Loucy (cell line): ENCODE results near the gene SRPRB.
"Not testable (repeated sequence)": the region's sequence is repeated elsewhere in the genome, so short reads cannot be mapped to it uniquely, and the experiment has no call there.

Experiments
- H2AFZ ChIP-seq: fragments of 200-600 bp; sonication (generic); 2 replicates; pipeline ENCODE4 v1.6.0; 2016; ENCODE audit warnings: antibody characterized with exemption, mild to moderate bottlenecking, low read length, moderate library complexity
- H3F3A ChIP-seq: fragments of 200-600 bp; 2 replicates; pipeline ENCODE4 v1.6.0; 2016; ENCODE audit warnings: antibody characterized with exemption, low read depth, mild to moderate bottlenecking
- H3K27me3 ChIP-seq: fragments of 200-600 bp; sonication (generic); 2 replicates; pipeline ENCODE4 v1.6.1; 2014; ENCODE audit warnings: low read length, mild to moderate bottlenecking; ENCODE audit not compliant: insufficient read depth, poor library complexity, severe bottlenecking
- H3K36me3 ChIP-seq: fragments of 200-600 bp; sonication (generic); 2 replicates; pipeline ENCODE4 v1.6.1; 2016; ENCODE audit warnings: low read length; ENCODE audit not compliant: insufficient read depth
- H3K4me1 ChIP-seq: fragments of 200-600 bp; sonication (generic); 2 replicates; pipeline ENCODE4 v1.5.1; 2014; ENCODE audit warnings: low read length, mild to moderate bottlenecking; ENCODE audit not compliant: insufficient read depth, poor library complexity, severe bottlenecking
- H3K4me2 ChIP-seq: fragments of 200-600 bp; sonication (generic); 2 replicates; pipeline ENCODE4 v1.6.0; 2014; ENCODE audit warnings: antibody characterized with exemption, low read length, low read depth, mild to moderate bottlenecking; ENCODE audit not compliant: poor library complexity, severe bottlenecking
- H3K4me3 ChIP-seq: fragments of 200-600 bp; sonication (generic); 2 replicates; pipeline ENCODE4 v1.5.1; 2014; ENCODE audit warnings: low read length, mild to moderate bottlenecking, mixed read lengths; ENCODE audit not compliant: poor library complexity, severe bottlenecking
- H3K79me2 ChIP-seq: fragments of 200-600 bp; sonication (generic); 2 replicates; pipeline ENCODE4 v1.6.1; 2014; ENCODE audit warnings: low read length; ENCODE audit not compliant: insufficient read depth
- H3K9ac ChIP-seq: fragments of 200-600 bp; sonication (generic); 2 replicates; pipeline ENCODE4 v1.6.0; 2014; ENCODE audit warnings: mild to moderate bottlenecking, low read depth, low read length, moderate library complexity; ENCODE audit not compliant: poor library complexity, severe bottlenecking
- H3K9me2 ChIP-seq: fragments of 200-600 bp; sonication (generic); replicated peaks from 2 replicates; pipeline ENCODE4 v1.6.1; 2016; ENCODE audit warnings: low read depth, low read length, mixed read lengths
- H3K9me3 ChIP-seq: fragments of 200-600 bp; sonication (generic); 2 replicates; pipeline ENCODE4 v1.6.1; 2014; ENCODE audit warnings: mild to moderate bottlenecking, antibody characterized with exemption, low read length, low read depth; ENCODE audit not compliant: insufficient read depth
- H4K20me1 ChIP-seq: fragments of 200-600 bp; sonication (generic); 2 replicates; pipeline ENCODE4 v1.6.0; 2014; ENCODE audit warnings: antibody characterized with exemption, low read length, mild to moderate bottlenecking; ENCODE audit not compliant: insufficient read depth, poor library complexity, severe bottlenecking
- CTCF ChIP-seq: fragments of 200-600 bp; sonication (generic); conservative IDR thresholded peaks from 2 replicates; pipeline ENCODE4 v1.5.1; 2014; ENCODE audit warnings: mild to moderate bottlenecking, antibody characterized with exemption, low read length
- EZH2phosphoT487 ChIP-seq: fragments of 200-600 bp; IDR thresholded peaks from 2 replicates; pipeline ENCODE4 v1.6.1; 2018; ENCODE audit warnings: antibody characterized with exemption, mild to moderate bottlenecking, moderate library complexity, borderline replicate concordance

Gene SRPRB

GRCh38 chr3:133779626-133780203, 25.9 kb upstream of the SRPRB start:
- H3K9me2 ChIP-seq = no peaks in the 10 kb centered on the region
- H3K79me2 ChIP-seq = no peaks in the 10 kb centered on the region
- no peaks in the 10 kb centered on the region for H4K20me1 ChIP-seq
- H3K4me3 ChIP-seq = no peak overlapping the region
- H3K4me2 ChIP-seq = no peak overlapping the region
- no peaks in the 10 kb centered on the region for H3K36me3 ChIP-seq
- H2AFZ ChIP-seq = no peak overlapping the region
- no peaks in the 10 kb centered on the region for H3F3A ChIP-seq
- no peaks in the 10 kb centered on the region for H3K4me1 ChIP-seq
- H3K9me3 ChIP-seq = no peaks in the 10 kb centered on the region
- TF ChIP-seq CTCF = no peak
- TF ChIP-seq EZH2phosphoT487 = no peak
- no peak overlapping the region for H3K9ac ChIP-seq
- no peaks in the 10 kb centered on the region for H3K27me3 ChIP-seq

- not testable (repeated sequence) for H3K9me3 ChIP-seq, H4K20me1 ChIP-seq, H3K4me2 ChIP-seq, H3K79me2 ChIP-seq, H3K9me2 ChIP-seq, H3K36me3 ChIP-seq, H3K4me1 ChIP-seq, H3K4me3 ChIP-seq, H2AFZ ChIP-seq, H3K9ac ChIP-seq, H3K27me3 ChIP-seq, H3F3A ChIP-seq
These were observed 24.9 kb upstream of the SRPRB start for GRCh38 chr3:133780756-133781155.

GRCh38 chr3:133781570-133781969, 24.0 kb upstream of the SRPRB start:
- H3K36me3 ChIP-seq = no peaks in the 10 kb centered on the region
- TF ChIP-seq EZH2phosphoT487 = no peak
- TF ChIP-seq CTCF = no peak
- H4K20me1 ChIP-seq = no peaks in the 10 kb centered on the region
- no peak overlapping the region for H3K9ac ChIP-seq
- H3K4me1 ChIP-seq = no peaks in the 10 kb centered on the region
- no peaks in the 10 kb centered on the region for H3K79me2 ChIP-seq
- H3K9me3 ChIP-seq = no peaks in the 10 kb centered on the region
- H3K4me3 ChIP-seq = no peak overlapping the region
- H3F3A ChIP-seq = no peaks in the 10 kb centered on the region
- no peaks in the 10 kb centered on the region for H3K9me2 ChIP-seq
- no peaks in the 10 kb centered on the region for H3K27me3 ChIP-seq
- no peak overlapping the region for H3K4me2 ChIP-seq
- H2AFZ ChIP-seq = no peak overlapping the region

- Histone ChIP-seq H3K9me3 (no peaks in the 10 kb centered on the region), H3K9ac (no peak overlapping the region), H3K4me1 (no peaks in the 10 kb centered on the region), H3K79me2 (no peaks in the 10 kb centered on the region), H3K27me3 (no peaks in the 10 kb centered on the region), H3K9me2 (no peaks in the 10 kb centered on the region), H4K20me1 (no peaks in the 10 kb centered on the region), H2AFZ (no peak overlapping the region), H3K36me3 (no peaks in the 10 kb centered on the region), H3F3A (no peaks in the 10 kb centered on the region), H3K4me2 (no peak overlapping the region), H3K4me3 (no peak overlapping the region)
- no peak for TF ChIP-seq CTCF
- no peak for TF ChIP-seq EZH2phosphoT487
These were observed 23.2 kb upstream of the SRPRB start for GRCh38 chr3:133782454-133782853.
